PC-9 (cell line): ENCODE measurements around the gene FPGS. TPM values are rescaled to one million over a fixed set of nuclear protein-coding genes. Genes with fewer than 3 reads are reported as not detected.

ENCODE experiments used
- BruUV-seq: library from RNA; stranded (reverse); fragments of 400-500 nt; replicated peaks from 2 replicates; lab custom pipeline; 2021; lab: Mats Ljungman, UMichigan
- CTCF ChIA-PET: fragments of 300-600 bp; sonication (Branson Sonifier 250); formaldehyde crosslinking; loops from one replicate; lab custom pipeline; 2022; ENCODE audit warnings: antibody characterized with exemption; lab: Charles Lee
- POLR2A ChIA-PET: fragments of 300-600 bp; sonication (Branson Sonifier 250); formaldehyde crosslinking; loops from one replicate; lab custom pipeline; 2022; ENCODE audit warnings: antibody characterized with exemption; ENCODE audit not compliant: unreplicated experiment; lab: Charles Lee
- DNase-seq, 2 experiments: peaks; one replicate each; pipeline versions ENCODE4 v3.0.0 to v3.0.0-alpha.2; 2015 to 2022; ENCODE audit warnings: mixed read lengths in 1 of 2
- H2AFZ ChIP-seq: fragments of 200-600 bp; sonication (generic); 2 replicates; pipeline ENCODE4 v1.8.1; 2017; ENCODE audit warnings: antibody characterized with exemption
- H3F3A ChIP-seq: fragments of 200-600 bp; sonication (generic); 2 replicates; pipeline ENCODE4 v1.8.1; 2017; ENCODE audit warnings: antibody characterized with exemption, mild to moderate bottlenecking, low read depth; ENCODE audit not compliant: insufficient read depth
- H3K27ac ChIP-seq: fragments of 200-600 bp; sonication (generic); 2 replicates; pipeline ENCODE4 v1.6.1; 2016; ENCODE audit warnings: mixed run types
- H3K27me3 ChIP-seq: fragments of 200-600 bp; sonication (generic); 2 replicates; pipeline ENCODE4 v1.6.1; 2016; ENCODE audit warnings: low read depth, mixed run types; ENCODE audit not compliant: insufficient read depth
- H3K36me3 ChIP-seq: fragments of 200-600 bp; sonication (generic); 2 replicates; pipeline ENCODE4 v1.6.1; 2016; ENCODE audit warnings: low read depth, mixed run types
- H3K4me1 ChIP-seq: fragments of 200-600 bp; sonication (generic); replicated peaks from 2 replicates; pipeline ENCODE4 v1.6.1; 2016; ENCODE audit warnings: mixed run types; ENCODE audit not compliant: insufficient read depth
- H3K4me2 ChIP-seq: fragments of 200-600 bp; sonication (generic); 2 replicates; pipeline ENCODE4 v1.6.1; 2017; ENCODE audit warnings: mixed run types
- H3K4me3 ChIP-seq: fragments of 200-600 bp; sonication (generic); 2 replicates; pipeline ENCODE4 v1.6.1; 2016; ENCODE audit warnings: mixed run types
- H3K79me2 ChIP-seq: fragments of 200-600 bp; sonication (generic); 2 replicates; pipeline ENCODE4 v1.6.1; 2017; ENCODE audit warnings: low read depth, mixed run types
- H3K9me2 ChIP-seq: fragments of 200-600 bp; sonication (generic); 2 replicates; pipeline ENCODE4 v1.8.1; 2017; ENCODE audit warnings: mild to moderate bottlenecking; ENCODE audit not compliant: insufficient read depth
- H3K9me3 ChIP-seq: fragments of 200-600 bp; sonication (generic); 2 replicates; pipeline ENCODE4 v1.8.1; 2016; ENCODE audit warnings: low read depth; ENCODE audit not compliant: insufficient read depth
- H4K20me1 ChIP-seq: fragments of 200-600 bp; sonication (generic); 2 replicates; pipeline ENCODE4 v1.8.1; 2017; ENCODE audit not compliant: insufficient read depth
- EZH2 ChIP-seq: fragments of 200-600 bp; sonication (generic); IDR thresholded peaks from 2 replicates; pipeline ENCODE4 v1.8.0; 2017; ENCODE audit warnings: antibody characterized with exemption, low read depth
- intact Hi-C: fragments of 100-400 bp; cut with micrococcal nuclease; formaldehyde crosslinking; loops from one replicate; pipeline ENCODE4 v1.10.0; 2022; ENCODE audit not compliant: unreplicated experiment
- total RNA-seq: library from RNA; stranded (reverse); gene quantifications from 2 replicates; pipeline ENCODE4 v1.2.3, GENCODE V29; 2021
- TF ChIP-seq, protein P1 (sequence below): fragments of 200-600 bp; sonication (generic); conservative IDR thresholded peaks from 2 replicates; pipeline ENCODE4 v1.6.1; 2017; ENCODE audit warnings: mixed run types, antibody characterized with exemption, mild to moderate bottlenecking, moderate library complexity

The FPGS gene
- total RNA-seq, 1 experiment from 2014 or later, result 152 TPM

DNA sequence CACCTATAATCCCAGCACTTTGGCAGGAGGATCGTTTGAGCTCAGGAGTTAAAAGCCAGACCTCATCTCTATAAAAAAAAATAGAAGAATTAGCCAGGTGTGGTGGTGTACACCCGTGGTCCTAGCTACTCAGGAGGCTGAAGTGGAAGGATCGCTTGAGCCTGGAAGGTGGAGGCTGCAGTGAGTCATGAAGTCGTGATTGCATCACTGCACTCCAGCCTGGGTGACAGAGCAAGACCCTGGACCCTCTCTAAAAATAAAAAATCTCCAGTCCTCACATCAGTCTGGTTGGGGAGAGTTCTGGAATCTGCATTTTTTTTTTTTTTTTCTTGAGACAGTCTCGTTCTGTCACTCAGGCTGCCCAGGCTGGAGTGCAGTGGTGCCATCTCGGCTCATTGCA is 9.3 kb downstream of the FPGS start:
- no peak overlapping the region for H2AFZ ChIP-seq
- H3K9me2 ChIP-seq, result no peaks in the 10 kb centered on the region
- H3K79me2 ChIP-seq, result 0 out of 2 replicates have a peak, but pooled peaks cover 3% of the 10 kb centered on the region
- H3K4me3 ChIP-seq, result no peak overlapping the region
- H4K20me1 ChIP-seq, result peaks cover 18% of the 10 kb centered on the region; the same call in 1 of the 2 replicates
- intact Hi-C loops, result no loop called here
- H3K4me2 ChIP-seq, result no peak overlapping the region
- H3K4me1 ChIP-seq, result no peaks in the 10 kb centered on the region
- no peaks in the 10 kb centered on the region for H3K9me3 ChIP-seq
- no peaks in the 10 kb centered on the region for H3K27me3 ChIP-seq
- TF ChIP-seq, protein P1, sequence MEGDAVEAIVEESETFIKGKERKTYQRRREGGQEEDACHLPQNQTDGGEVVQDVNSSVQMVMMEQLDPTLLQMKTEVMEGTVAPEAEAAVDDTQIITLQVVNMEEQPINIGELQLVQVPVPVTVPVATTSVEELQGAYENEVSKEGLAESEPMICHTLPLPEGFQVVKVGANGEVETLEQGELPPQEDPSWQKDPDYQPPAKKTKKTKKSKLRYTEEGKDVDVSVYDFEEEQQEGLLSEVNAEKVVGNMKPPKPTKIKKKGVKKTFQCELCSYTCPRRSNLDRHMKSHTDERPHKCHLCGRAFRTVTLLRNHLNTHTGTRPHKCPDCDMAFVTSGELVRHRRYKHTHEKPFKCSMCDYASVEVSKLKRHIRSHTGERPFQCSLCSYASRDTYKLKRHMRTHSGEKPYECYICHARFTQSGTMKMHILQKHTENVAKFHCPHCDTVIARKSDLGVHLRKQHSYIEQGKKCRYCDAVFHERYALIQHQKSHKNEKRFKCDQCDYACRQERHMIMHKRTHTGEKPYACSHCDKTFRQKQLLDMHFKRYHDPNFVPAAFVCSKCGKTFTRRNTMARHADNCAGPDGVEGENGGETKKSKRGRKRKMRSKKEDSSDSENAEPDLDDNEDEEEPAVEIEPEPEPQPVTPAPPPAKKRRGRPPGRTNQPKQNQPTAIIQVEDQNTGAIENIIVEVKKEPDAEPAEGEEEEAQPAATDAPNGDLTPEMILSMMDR, result no peak
- TF ChIP-seq EZH2, result no peak
- no TSS peak for BruUV-seq
- peaks cover 19% of the 10 kb centered on the region; the same call in 1 of the 2 replicates for H3F3A ChIP-seq
- CTCF ChIA-PET, result no interaction called here
- POLR2A ChIA-PET, result no interaction called here
- no peak for DNase-seq
- no peak overlapping the region for H3K27ac ChIP-seq
- peaks cover 26% of the 10 kb centered on the region; the same call in 1 of the 2 replicates for H3K36me3 ChIP-seq

DNA sequence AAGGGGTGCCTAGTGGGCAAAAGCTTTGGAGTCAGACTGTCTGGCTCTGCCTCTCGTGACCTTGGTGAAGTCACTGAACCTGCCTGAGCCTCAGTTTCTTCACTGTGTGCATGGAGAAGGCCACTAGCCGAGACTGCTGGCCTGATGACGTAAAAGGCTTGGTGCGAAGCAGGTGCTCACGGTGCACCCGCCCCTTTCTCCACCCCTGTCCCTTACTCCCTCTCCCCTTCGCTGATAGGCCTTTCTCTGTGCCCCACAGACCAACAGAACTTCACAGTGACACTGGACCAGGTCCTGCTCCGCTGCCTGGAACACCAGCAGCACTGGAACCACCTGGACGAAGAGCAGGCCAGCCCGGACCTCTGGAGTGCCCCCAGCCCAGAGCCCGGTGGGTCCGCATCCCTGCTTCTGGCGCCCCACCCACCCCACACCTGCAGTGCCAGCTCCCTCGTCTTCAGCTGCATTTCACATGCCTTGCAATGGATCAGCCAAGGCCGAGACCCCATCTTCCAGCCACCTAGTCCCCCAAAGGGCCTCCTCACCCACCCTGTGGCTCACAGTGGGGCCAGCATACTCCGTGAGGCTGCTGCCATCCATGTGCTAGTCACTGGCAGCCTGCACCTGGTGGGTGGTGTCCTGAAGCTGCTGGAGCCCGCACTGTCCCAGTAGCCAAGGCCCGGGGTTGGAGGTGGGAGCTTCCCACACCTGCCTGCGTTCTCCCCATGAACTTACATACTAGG is 10.4 kb downstream of the FPGS start:
- no peaks in the 10 kb centered on the region for H3K9me3 ChIP-seq
- intact Hi-C loops, result no loop called here
- peaks cover 26% of the 10 kb centered on the region; the same call in 1 of the 2 replicates for H3K36me3 ChIP-seq
- no peak for DNase-seq
- CTCF ChIA-PET, result no interaction called here
- H3K4me2 ChIP-seq, result no peak overlapping the region
- no peaks in the 10 kb centered on the region for H3K9me2 ChIP-seq
- H2AFZ ChIP-seq, result no peak overlapping the region
- H3K27me3 ChIP-seq, result no peaks in the 10 kb centered on the region
- no peaks in the 10 kb centered on the region for H3K79me2 ChIP-seq
- H4K20me1 ChIP-seq, result peaks cover 9% of the 10 kb centered on the region; the same call in 1 of the 2 replicates
- POLR2A ChIA-PET, result no interaction called here
- TF ChIP-seq, protein P1, result no peak
- TF ChIP-seq EZH2, result no peak
- BruUV-seq, result no TSS peak
- no peaks in the 10 kb centered on the region for H3K4me1 ChIP-seq
- H3K4me3 ChIP-seq, result no peak overlapping the region
- no peak overlapping the region for H3K27ac ChIP-seq
- H3F3A ChIP-seq, result peaks cover 14% of the 10 kb centered on the region; the same call in 1 of the 2 replicates

DNA sequence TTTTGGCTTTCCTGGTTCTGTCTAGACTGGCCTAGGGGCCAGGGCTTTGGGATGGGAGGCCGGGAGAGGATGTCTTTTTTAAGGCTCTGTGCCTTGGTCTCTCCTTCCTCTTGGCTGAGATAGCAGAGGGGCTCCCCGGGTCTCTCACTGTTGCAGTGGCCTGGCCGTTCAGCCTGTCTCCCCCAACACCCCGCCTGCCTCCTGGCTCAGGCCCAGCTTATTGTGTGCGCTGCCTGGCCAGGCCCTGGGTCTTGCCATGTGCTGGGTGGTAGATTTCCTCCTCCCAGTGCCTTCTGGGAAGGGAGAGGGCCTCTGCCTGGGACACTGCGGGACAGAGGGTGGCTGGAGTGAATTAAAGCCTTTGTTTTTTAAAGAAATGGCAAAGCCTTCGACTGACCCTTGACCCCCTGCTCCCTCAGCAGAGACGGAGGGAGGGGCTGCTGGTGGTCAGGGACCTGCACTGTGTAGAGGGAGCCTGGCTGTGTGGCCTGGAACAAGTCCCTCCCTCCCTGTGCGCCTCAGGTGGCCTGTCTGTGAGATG is 11.1 kb downstream of the FPGS start:
- no TSS peak for BruUV-seq
- H3K4me1 ChIP-seq, result no peaks in the 10 kb centered on the region
- no peak overlapping the region for H2AFZ ChIP-seq
- H3F3A ChIP-seq, result peaks cover 13% of the 10 kb centered on the region; the same call in 1 of the 2 replicates
- H3K79me2 ChIP-seq, result no peaks in the 10 kb centered on the region
- TF ChIP-seq, protein P1, result no peak
- TF ChIP-seq EZH2, result no peak
- ChIA-PET CTCF (no interaction called here), POLR2A (no interaction called here)
- H3K9me3 ChIP-seq, result no peaks in the 10 kb centered on the region
- H3K36me3 ChIP-seq, result peaks cover 26% of the 10 kb centered on the region; the same call in 1 of the 2 replicates
- peaks cover 8% of the 10 kb centered on the region; the same call in 1 of the 2 replicates for H4K20me1 ChIP-seq
- H3K9me2 ChIP-seq, result no peaks in the 10 kb centered on the region
- H3K4me2 ChIP-seq, result no peak overlapping the region
- no peak overlapping the region for H3K4me3 ChIP-seq
- no peak overlapping the region for H3K27ac ChIP-seq
- intact Hi-C loops, result no loop called here
- DNase-seq, result no peak
- no peaks in the 10 kb centered on the region for H3K27me3 ChIP-seq
